ENCODE data around the gene USP6.

Gene USP6

GRCh38 chr17:5099271-5099670 lies 16.6 kb upstream of the USP6 start:
- TF ChIP-seq, protein P1, sequence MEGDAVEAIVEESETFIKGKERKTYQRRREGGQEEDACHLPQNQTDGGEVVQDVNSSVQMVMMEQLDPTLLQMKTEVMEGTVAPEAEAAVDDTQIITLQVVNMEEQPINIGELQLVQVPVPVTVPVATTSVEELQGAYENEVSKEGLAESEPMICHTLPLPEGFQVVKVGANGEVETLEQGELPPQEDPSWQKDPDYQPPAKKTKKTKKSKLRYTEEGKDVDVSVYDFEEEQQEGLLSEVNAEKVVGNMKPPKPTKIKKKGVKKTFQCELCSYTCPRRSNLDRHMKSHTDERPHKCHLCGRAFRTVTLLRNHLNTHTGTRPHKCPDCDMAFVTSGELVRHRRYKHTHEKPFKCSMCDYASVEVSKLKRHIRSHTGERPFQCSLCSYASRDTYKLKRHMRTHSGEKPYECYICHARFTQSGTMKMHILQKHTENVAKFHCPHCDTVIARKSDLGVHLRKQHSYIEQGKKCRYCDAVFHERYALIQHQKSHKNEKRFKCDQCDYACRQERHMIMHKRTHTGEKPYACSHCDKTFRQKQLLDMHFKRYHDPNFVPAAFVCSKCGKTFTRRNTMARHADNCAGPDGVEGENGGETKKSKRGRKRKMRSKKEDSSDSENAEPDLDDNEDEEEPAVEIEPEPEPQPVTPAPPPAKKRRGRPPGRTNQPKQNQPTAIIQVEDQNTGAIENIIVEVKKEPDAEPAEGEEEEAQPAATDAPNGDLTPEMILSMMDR (IDR thresholded peaks at IDR 0.05) = no peak
- no peak overlapping the region for H3K27ac ChIP-seq
- peaks cover 11 to 14% of the 10 kb centered on the region in 2 experiments for H3K4me1 ChIP-seq (ENCODE audit: control insufficient read depth in 1 of 2, insufficient read depth in 1 of 2, low read depth in 1 of 2, low read length in 1 of 2)
- H3K4me3 ChIP-seq (ENCODE audit: low read depth in 1 of 2, low read length in 1 of 2) = no peak overlapping the region
- peaks cover 70% of the 10 kb centered on the region for H3K27me3 ChIP-seq
- H3K9me3 ChIP-seq = peaks cover 17% of the 10 kb centered on the region
- no peaks in the 10 kb centered on the region for H3K36me3 ChIP-seq

- Histone ChIP-seq H3K4me1 (ENCODE audit: control insufficient read depth in 1 of 2, insufficient read depth in 1 of 2, low read depth in 1 of 2, low read length in 1 of 2) (peaks cover 11 to 14% of the 10 kb centered on the region in 2 experiments), H3K36me3 (no peaks in the 10 kb centered on the region), H3K27me3 (peaks cover 58% of the 10 kb centered on the region), H3K9me3 (peaks cover 1% of the 10 kb centered on the region), H3K4me3 (ENCODE audit: low read depth in 1 of 2, low read length in 1 of 2) (no peak overlapping the region), H3K27ac (no peak overlapping the region)
- TF ChIP-seq, protein P1 (IDR thresholded peaks at IDR 0.05) = no peak
Measured at GRCh38 chr17:5100832-5101231, 15.0 kb upstream of the USP6 start.

DNA sequence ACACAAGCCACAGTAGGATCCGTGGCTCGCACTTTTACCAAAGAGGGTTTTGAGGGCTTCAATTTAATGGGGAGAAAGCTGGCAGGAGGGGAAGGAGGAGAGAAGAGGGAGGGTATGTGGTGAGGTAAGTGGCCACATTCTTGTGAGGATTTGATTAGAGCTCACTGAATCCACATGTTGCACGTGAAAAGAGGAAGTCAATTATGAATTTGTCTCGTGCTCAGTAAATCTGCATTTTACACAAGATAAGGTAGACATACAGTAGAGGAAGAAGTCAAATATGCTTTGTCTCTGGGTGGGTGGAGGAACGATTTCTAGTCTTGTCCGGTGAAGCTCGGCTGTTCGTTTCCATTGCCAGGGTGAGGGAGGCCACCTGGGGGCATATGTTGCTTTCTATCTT lies 5.0 kb upstream of the USP6 start:
- H3K27ac ChIP-seq = no peak overlapping the region
- TF ChIP-seq, protein P1 (IDR thresholded peaks at IDR 0.05) = no peak
- no peaks in the 10 kb centered on the region for H3K36me3 ChIP-seq
- no peaks in the 10 kb centered on the region for H3K9me3 ChIP-seq
- peaks cover 38% of the 10 kb centered on the region for H3K27me3 ChIP-seq
- H3K4me3 ChIP-seq (ENCODE audit: low read depth in 1 of 2, low read length in 1 of 2) = peak overlapping the region; percentile 71 to 80
- peaks cover 15 to 16% of the 10 kb centered on the region in 2 experiments for H3K4me1 ChIP-seq (ENCODE audit: control insufficient read depth in 1 of 2, insufficient read depth in 1 of 2, low read depth in 1 of 2, low read length in 1 of 2)

DNA sequence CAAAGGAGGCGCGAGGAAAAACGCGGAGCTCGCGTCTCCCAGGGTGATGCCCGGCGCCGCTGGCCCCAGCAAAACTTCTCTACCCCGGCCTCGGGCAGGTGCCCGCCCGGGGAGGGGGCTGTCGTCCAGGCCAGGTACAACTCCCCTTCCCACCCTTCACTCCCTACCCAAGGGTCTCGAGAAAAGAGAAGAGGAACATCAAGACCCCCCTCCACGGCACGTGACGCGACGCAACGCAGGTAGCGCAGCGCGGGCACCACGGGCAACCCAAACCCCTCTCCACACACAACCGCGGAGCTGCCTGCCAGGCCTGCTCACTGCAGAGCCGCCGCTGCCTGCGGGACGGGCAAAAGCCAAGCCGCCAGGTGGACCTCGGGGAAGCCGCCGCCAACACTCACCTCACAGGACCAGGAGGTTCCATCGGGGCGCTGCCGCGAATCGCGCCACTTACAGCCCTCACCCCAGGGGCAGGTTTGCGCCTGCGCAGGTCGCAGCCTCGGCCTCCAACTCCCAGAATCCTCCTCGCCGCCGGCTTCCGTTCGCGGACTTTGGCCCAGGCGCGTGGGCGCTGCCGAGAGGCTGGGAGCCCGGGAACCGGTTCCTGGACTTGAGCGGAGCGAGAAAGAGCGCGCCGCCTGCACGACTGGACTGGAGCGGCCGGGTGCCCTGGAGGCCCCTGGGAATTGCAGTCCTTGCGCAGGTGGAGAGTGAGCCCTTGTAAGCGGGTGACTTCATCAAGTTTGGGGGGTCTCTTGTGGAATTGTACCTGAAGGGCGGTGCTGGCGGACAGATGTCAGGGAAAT lies 4.2 kb upstream of the USP6 start, which contains the start of gene ZNF232:
Gene ZNF232, minus strand, starts transcription at position 477 of the 803 bp plus-strand sequence. Its CDS starts 56 bp downstream, at position 421.
- Histone ChIP-seq H3K27ac (peak within 1 kb of the TSS; percentile 7), H3K36me3 (no peaks in the 10 kb centered on the region), H3K4me1 (ENCODE audit: control insufficient read depth in 1 of 2, insufficient read depth in 1 of 2, low read depth in 1 of 2, low read length in 1 of 2) (peaks cover 16 to 20% of the 10 kb centered on the region in 2 experiments), H3K9me3 (no peaks in the 10 kb centered on the region), H3K4me3 (ENCODE audit: low read depth in 1 of 2, low read length in 1 of 2) (peak within 1 kb of the TSS; percentile 71 to 80), H3K27me3 (peaks cover 46% of the 10 kb centered on the region)
- TF ChIP-seq, protein P1 (IDR thresholded peaks at IDR 0.05) = no peak

GRCh38 chr17:5118219-5118618 lies 2.4 kb downstream of the USP6 start:
- Histone ChIP-seq H3K36me3 (no peaks in the 10 kb centered on the region), H3K4me1 (ENCODE audit: control insufficient read depth in 1 of 2, insufficient read depth in 1 of 2, low read depth in 1 of 2, low read length in 1 of 2) (peaks cover 2 to 6% of the 10 kb centered on the region in 2 experiments), H3K27ac (no peak overlapping the region), H3K9me3 (no peaks in the 10 kb centered on the region), H3K4me3 (ENCODE audit: low read depth in 1 of 2, low read length in 1 of 2) (no peak overlapping the region), H3K27me3 (peaks cover 100% of the 10 kb centered on the region)
- TF ChIP-seq, protein P1 (IDR thresholded peaks at IDR 0.05) = no peak
